ENCODE data around the gene VSIG10L. TPM values are rescaled to one million over a fixed set of nuclear protein-coding genes. Genes with fewer than 3 reads are reported as not detected.

Gene VSIG10L
- total RNA-seq, 1 experiment from 2014 or later, result 4.6 TPM

GRCh38 chr19:51352783-51353360 lies 10.9 kb upstream of the VSIG10L start (continued):
- no peak for TF ChIP-seq POLR2AphosphoS5 (IDR thresholded peaks at IDR 0.05; ENCODE audit: low read depth, low read length)

GRCh38 chr19:51351266-51351990 lies 9.5 kb upstream of the VSIG10L start:
- no peak for DNase-seq (ENCODE audit: low read depth, low spot score)
- ChIA-PET RAD21 (ENCODE audit: low non-redundant PET in 1 of 2, low total read pairs in 2 of 2, uncharacterized antibody in 2 of 2, unreplicated experiment in 2 of 2) (no interaction called here), POLR2A (no interaction called here), CTCF (no interaction called here)
- Histone ChIP-seq H3K4me3 (replicated peaks in 1 of 2; ENCODE audit: low read depth in 1 of 2, low read length in 2 of 2) (no peak overlapping the region), H3K9me2 (ENCODE audit: insufficient read depth) (no peaks in the 10 kb centered on the region), H3K4me1 (ENCODE audit: control insufficient read depth in 1 of 2, insufficient read depth in 2 of 2, low read length in 2 of 2) (peaks cover 0 to 22% of the 10 kb centered on the region in 2 experiments; a peak in 3 of 4 replicates), H3K9ac (ENCODE audit: low read length) (no peak overlapping the region), H3K27ac (ENCODE audit: low read depth, low read length) (0 out of 2 replicates have a peak overlapping the region, but pooled peaks have one; percentile 12), H3K4me2 (ENCODE audit: low read length) (peak overlapping the region; percentile 54), H4K20me1 (ENCODE audit: insufficient read depth) (no peaks in the 10 kb centered on the region), H3K27me3 (ENCODE audit: insufficient read depth, low read length) (no peaks in the 10 kb centered on the region), H2AFZ (ENCODE audit: low read depth, low read length, poor library complexity, severe bottlenecking) (no peak overlapping the region), H3K9me3 (ENCODE audit: control insufficient read depth in 1 of 2, insufficient read depth in 1 of 2, low read depth in 1 of 2, low read length in 2 of 2) (no peaks in the 10 kb centered on the region), H3K36me3 (ENCODE audit: control insufficient read depth in 1 of 2, insufficient read depth in 2 of 2, low read length in 2 of 2) (peaks cover 3 to 14% of the 10 kb centered on the region in 2 experiments; a peak in 1 of 4 replicates), H3K79me2 (ENCODE audit: insufficient read depth, low read length) (peaks cover 12% of the 10 kb centered on the region; the same call in 1 of the 2 replicates)
- no peak for ATAC-seq
- no TSS peak for BruUV-seq (replicated peaks)
- TF ChIP-seq MAX (IDR thresholded peaks at IDR 0.05) (no peak), CEBPB (IDR thresholded peaks at IDR 0.05; ENCODE audit: low read depth) (no peak), SRF (IDR thresholded peaks at IDR 0.05; ENCODE audit: low read depth) (no peak), JUND (IDR thresholded peaks at IDR 0.05) (no peak), RAD21 (IDR thresholded peaks at IDR 0.05; ENCODE audit: low read depth) (no peak), ATF3 (IDR thresholded peaks at IDR 0.05) (no peak), EGR1 (IDR thresholded peaks at IDR 0.05; ENCODE audit: low read depth) (no peak), CTCF (IDR thresholded peaks at IDR 0.05 in 2 of 3, conservative IDR thresholded peaks at IDR 0.05 in 1 of 3; ENCODE audit: borderline replicate concordance in 1 of 3, insufficient read depth in 1 of 3, low read depth in 2 of 3, low read length in 2 of 3) (no peak), POLR2AphosphoS5 (IDR thresholded peaks at IDR 0.05; ENCODE audit: low read depth, low read length) (no peak), TCF7L2 (IDR thresholded peaks at IDR 0.05; ENCODE audit: borderline replicate concordance, extremely low read depth, insufficient read depth, insufficient read length) (no peak), EZH2 (IDR thresholded peaks at IDR 0.05) (no peak), EZH2phosphoT487 (IDR thresholded peaks at IDR 0.05; ENCODE audit: borderline replicate concordance) (no peak), CBX3 (IDR thresholded peaks at IDR 0.05; ENCODE audit: low read depth) (no peak), SP1 (IDR thresholded peaks at IDR 0.05; ENCODE audit: low read depth) (no peak), FOSL1 (IDR thresholded peaks at IDR 0.05; ENCODE audit: low read depth) (no peak), YY1 (IDR thresholded peaks at IDR 0.05; ENCODE audit: extremely low read depth, insufficient replicate concordance, low read depth, low read length) (no peak)
- intact Hi-C loops (cut with micrococcal nuclease), result no loop called here

Data from HCT116 (cell line).